ENCODE data around the gene KRT6C.

DNA sequence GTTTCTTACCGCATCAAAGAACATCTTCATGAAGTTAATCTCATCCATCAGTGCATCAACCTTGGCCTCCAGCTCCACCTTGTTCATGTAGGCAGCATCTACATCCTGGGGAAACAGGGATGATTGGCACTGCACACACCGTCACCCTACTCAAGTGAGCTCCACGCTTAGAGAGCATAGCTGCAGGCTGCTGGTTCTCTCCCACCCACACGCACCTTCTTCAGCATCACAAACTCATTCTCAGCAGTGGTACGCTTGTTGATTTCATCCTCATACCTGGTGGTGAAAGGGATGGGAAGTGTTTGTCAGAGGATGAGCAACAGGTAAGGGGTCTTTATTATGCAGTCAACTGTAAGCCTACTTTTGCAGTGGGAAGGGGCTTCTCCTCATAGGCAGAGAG, 44.3 kb upstream of the KRT6C start:
- no peak for TF ChIP-seq CTCF (IDR thresholded peaks at IDR 0.05; ENCODE audit: low read depth, low read length)
- no peak for TF ChIP-seq EZH2phosphoT487 (IDR thresholded peaks at IDR 0.05; ENCODE audit: low read depth)

All from OCI-LY3 (cell line).